Liver (tissue), 3 donors: ENCODE data around the gene MYBPHL.

ENCODE experiments used
- ATF3 ChIP-seq: IDR thresholded peaks from 2 replicates; pipeline ENCODE4 v1.6.1; 2016; ENCODE audit warnings: antibody characterized with exemption
- CTCF ChIP-seq: fragments of 150-350 bp; IDR thresholded peaks from 2 replicates; pipeline ENCODE4 v1.5.1; 2017; ENCODE audit warnings: improper control_type of control experiment, low read depth, low read length; ENCODE audit not compliant: missing input control
- JUND ChIP-seq, 2 donors: IDR thresholded peaks; 2 replicates each; pipeline ENCODE4 v1.6.1; 2016; ENCODE audit warnings: antibody characterized with exemption in 2 of 2
- MAX ChIP-seq: IDR thresholded peaks from 2 replicates; pipeline ENCODE4 v1.6.1; 2016; ENCODE audit warnings: antibody characterized with exemption
- RAD21 ChIP-seq, 2 donors: IDR thresholded peaks; 2 replicates each; pipeline ENCODE4 v1.6.1; 2016; ENCODE audit warnings: antibody characterized with exemption in 2 of 2, mild to moderate bottlenecking in 2 of 2
- REST ChIP-seq: IDR thresholded peaks from 2 replicates; pipeline ENCODE4 v1.6.1; 2016; ENCODE audit warnings: antibody characterized with exemption, mild to moderate bottlenecking
- RXRA ChIP-seq, 2 donors: IDR thresholded peaks; 2 replicates each; pipeline ENCODE4 v1.6.1; 2017 to 2018; ENCODE audit warnings: antibody characterized with exemption in 2 of 2, mild to moderate bottlenecking in 1 of 2
- SP1 ChIP-seq: IDR thresholded peaks from 2 replicates; pipeline ENCODE4 v1.6.1; 2018; ENCODE audit warnings: antibody characterized with exemption, mild to moderate bottlenecking
- donor health status: healthy.
- donor health status: healthy.

GRCh38 chr1:109338091-109338490, 31.3 kb upstream of the MYBPHL start:
- TF ChIP-seq CTCF (no peak), MAX (no peak), SP1 (no peak), RAD21 (IDR thresholded peaks at IDR 0.05) (no peak), REST (no peak), JUND (IDR thresholded peaks at IDR 0.05) (no peak), RXRA (IDR thresholded peaks at IDR 0.05) (no peak), ATF3 (no peak)
